ENCODE results near the gene AQP12A.

AQP12A gene

DNA sequence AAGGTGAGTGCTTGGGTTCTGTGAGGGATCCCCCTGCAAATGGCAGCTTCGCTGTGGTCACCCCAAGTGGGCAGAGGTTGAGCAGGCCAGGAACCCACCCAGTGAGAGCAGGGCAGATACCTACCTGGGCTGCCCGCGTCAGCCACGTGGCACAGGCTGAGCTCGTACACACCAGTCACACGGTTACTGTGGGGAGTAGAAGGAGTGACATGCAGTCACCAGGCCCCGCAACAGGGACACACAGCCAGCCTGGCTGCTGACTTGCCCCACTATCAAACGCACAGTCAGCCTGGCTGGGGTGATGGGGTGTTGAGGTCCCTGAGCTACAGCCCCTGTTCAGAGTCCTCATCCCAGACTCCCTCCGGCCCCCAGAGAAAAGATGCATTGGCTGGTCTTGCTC is 32.2 kb downstream of the AQP12A start:
- DNase-seq (ENCODE audit: low spot score), result no peak

DNA sequence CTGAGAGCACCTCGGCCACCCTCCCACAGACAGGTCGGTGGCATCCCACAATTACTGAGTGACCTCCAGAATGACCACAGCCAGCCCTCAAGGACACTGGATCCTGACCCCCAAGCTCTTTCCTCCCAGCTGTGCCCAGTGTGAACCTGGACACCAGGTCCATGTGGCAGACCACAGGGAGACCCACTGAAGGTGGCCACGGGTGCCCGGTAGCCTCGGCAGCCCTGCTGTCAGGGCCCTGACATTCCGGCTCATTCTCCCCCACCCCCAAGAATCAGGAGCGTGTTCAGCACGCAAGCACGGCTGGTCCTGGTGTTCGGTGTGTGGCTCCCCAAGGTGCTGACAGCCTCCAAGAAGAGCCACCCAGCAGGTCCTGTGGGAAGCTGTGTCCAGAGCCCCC is 32.8 kb downstream of the AQP12A start:
- no peak for DNase-seq (ENCODE audit: low spot score)

DNA sequence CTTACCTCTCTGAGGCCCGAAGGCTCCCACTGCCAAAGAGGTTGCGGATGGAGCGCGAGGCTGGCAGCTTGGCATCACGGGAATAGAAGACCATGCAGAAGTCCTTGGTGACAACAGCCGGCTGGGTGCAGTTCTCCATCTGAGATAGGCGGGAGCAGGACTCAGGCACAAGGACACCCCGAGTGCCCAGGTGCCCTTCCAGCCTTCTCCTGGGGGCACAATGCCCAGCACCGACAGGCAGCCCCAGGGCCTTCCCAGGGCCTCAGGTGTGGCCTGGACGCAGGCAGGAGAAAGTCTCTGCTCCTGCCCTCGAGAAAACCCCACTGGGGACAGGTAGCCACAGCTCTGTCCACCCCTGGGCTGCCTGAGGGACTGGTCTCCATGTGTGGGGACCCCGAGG is 33.6 kb downstream of the AQP12A start:
- no peak for DNase-seq (ENCODE audit: low spot score)

DNA sequence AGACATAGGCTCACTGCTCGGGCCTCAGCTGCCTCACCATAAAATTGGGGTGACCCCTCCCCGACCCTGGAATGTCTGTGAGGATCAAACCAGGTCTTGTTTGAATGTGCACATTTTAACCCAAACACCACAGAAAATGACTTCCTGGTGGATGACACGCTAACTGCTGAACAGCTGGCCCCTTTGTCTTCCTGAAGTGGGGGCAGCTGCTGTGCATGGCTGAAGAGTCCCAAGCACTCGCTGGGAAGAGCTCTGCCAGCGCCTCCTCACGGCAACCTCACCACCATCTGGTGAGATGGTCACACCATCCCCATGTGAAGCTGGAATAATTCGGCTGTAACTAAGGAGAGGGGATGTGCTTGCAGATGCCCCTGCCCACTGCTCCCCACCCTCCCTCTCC is 34.0 kb downstream of the AQP12A start:
- no peak for DNase-seq (ENCODE audit: low spot score)

DNA sequence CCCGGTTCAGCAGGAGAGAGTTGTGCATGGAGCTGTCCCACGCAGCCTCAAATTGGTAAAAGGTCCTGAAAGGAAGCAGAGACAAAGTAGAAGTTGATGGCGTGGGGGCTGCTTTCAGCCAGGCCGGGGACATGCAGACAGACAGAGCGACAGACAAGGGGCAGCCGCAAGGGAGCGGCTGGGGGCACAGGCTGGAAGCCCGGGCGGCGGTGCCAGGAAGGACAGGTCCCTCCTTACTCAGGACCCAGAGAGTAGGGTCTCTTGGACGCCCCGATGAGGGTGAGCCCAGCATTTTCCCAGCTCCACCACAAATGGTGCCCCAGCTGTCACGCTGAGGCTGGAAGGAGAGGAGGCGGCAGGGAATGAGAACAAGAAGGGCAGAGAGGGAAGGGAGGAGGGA is 35.2 kb downstream of the AQP12A start:
- DNase-seq (ENCODE audit: low spot score), result no peak

DNA sequence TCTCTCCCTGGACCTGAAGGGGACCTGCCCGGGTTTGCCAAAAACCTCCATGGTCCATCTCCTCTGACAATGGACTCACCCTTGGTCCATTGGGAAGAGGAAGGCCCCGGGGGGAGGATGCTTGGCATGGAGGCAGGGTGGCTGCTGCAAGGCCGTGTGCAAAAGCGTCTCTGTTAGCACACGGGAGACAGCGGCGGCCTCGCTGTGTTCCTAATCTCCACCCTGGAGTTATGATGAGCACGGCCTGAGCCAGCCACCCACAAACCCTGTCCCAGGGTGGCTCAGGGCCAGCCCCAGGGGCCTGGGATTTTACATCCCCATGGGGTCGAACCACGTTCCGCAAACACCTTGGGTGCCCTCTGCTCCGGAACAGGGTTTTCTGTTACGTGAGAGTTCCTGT is 35.8 kb downstream of the AQP12A start:
- DNase-seq (ENCODE audit: low spot score), result no peak

DNA sequence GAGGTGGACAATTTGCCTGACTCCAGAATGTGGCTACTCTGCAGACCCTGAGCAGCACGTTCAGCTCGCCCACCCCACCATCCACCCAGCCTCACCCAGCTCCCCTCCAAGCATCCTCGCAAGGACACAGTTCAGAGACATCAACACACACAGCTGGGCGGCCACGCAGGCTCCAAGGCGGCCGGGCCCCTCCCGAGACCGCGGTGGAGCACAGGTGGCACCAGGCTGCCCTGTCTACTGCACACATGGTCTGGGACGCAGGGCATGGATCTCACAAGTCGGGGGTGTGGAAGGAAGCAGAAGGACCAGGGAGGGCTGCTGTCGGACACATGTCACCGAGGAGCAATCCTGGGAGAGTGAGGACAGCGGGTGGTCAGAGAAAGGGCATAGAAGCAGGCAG is 36.2 kb downstream of the AQP12A start:
- DNase-seq (ENCODE audit: low spot score), result no peak

DNA sequence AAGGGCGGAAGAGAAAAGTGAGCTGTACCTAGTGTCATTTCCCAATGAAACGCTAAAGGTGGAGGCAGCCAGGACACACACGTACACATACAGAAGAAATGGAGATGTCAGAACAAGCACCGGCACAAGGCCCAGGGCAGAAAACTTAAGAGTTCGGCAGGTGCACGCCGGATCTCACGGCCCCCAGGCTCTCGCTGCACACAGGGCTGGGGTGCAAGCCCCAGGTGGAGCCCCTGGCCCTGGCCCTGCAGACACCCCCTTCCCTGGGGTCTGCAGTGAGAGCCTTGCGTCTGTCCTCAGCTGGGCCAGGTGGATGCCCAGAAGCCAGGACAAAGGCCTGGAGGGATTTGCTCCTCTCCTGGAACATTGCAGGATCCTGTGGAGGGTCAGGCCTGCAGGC is 36.7 kb downstream of the AQP12A start:
- DNase-seq (ENCODE audit: low spot score), result no peak

DNA sequence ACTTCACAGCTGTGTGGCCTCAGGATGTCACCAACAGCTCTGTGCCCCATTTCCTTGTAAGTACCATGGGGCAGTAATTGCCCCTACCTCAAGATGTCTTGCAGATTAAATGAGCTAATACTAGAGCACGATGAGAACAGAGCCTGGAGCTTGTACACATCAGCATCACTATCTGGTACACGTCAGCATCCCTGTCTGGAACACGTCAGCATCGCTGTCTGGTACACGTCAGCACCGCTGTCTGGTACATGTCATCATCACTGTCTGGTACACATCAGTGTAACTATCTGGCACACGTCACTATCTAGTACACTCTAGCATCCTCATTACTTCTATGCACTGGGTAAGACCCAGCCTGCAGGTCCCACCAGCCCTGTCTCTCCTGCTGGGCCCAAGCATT is 37.2 kb downstream of the AQP12A start:
- no peak for DNase-seq (ENCODE audit: low spot score)

DNA sequence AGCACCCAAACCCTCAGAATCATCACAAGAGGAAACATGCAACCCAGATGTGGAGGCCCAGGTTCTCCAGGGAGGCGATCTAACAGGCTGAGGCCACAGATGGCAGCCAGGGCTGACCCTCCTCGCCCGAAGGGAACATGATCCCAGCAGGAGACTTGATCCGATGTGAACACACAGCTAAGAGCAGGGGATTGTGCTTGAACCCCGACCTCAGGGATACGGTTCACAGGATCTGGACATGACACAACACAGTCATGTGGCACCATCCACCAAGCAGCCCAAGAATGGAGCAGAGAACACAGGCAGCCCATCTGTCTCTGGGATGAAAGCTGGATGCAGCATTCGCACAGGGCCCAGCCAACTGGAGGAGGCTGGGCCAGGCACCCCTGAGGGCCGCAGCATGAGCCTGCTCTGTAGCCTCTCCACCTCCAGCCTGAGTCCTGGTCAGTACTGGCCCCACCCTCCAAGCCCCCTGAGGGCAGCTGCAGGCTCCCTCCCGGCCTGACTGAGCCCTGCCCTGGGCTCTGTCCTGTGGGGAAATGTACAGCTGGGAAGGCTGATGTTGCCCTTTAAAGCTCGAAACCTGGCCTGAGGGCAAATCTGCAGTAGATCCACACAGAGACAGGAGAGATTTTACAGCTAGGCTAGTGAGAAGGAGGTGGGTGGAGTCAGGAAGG is 39.0 kb downstream of the AQP12A start:
- DNase-seq (ENCODE audit: low spot score), result no peak

DNA sequence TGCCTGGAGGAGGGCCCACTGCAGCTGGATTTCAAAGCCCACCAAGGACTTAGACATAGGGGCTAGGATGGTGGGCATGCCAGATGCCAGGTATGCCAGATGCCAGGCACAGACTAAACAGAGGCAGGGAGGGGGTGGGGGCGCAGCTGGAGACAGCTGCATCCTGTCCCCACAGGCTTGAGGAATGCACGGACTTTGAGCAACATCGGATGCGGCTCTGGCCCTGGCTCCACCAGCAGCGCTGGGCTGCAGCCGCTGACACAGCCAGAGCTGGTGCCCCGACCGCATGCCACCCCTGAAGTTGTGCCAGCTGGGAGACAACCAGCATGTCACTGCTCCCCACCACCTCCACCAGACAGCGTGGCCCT is 39.5 kb downstream of the AQP12A start:
- no peak for DNase-seq (ENCODE audit: low spot score)

DNA sequence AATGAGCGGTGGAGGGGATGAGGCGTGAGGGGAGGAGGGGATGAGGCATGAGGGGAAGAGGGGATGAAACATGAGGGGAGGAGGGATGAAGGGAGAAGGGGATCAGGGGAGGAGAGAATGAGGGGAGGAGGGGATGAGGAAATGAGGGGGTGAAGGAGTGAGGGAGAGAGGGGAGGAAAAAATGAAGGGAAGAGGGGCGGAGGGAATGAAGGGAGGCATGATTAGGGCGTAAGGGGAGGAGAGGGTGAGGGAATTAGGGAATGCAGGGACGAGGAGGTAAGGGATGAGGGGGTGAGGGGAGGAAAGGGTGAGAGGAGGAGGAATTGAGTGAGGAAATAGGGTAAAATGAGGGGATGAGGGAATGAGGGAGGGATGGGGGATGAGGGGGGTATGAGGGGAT is 40.5 kb downstream of the AQP12A start:
- no peak for DNase-seq (ENCODE audit: low spot score)

DNA sequence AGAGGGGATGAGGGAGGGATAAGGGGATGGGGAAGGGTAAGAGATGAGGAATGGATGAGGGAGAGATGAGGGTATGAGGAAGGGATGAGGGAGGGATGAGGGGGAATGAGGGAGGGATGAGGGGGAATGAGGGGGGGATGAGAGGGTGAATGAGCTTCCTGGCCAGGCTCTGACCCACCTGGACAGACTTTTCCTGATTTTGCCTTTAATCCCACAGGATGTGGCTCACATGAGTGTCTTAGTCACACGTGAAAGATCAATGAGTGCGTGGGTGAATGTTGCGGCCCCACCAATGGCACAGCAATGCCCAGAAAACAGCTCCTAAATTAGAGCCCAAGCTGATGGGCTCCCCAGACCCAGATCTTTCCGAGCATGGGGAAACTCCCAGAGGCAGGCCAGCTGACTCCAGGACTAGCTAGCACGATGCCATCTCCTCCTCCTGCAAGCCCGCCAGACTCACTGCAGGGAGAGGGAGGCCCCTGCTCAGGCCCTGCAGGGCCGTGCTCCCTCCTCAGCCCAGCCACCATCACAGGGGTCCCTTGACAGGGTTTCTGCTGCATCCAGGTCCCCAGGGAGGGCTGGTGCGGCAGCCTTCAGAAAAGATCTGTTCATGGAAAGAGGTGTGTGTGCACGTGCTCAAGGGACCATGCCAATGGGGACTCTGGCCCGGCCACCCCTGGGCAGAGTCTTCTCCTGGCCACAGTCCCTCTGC is 41.4 kb downstream of the AQP12A start:
- no peak for DNase-seq (ENCODE audit: low spot score)

DNA sequence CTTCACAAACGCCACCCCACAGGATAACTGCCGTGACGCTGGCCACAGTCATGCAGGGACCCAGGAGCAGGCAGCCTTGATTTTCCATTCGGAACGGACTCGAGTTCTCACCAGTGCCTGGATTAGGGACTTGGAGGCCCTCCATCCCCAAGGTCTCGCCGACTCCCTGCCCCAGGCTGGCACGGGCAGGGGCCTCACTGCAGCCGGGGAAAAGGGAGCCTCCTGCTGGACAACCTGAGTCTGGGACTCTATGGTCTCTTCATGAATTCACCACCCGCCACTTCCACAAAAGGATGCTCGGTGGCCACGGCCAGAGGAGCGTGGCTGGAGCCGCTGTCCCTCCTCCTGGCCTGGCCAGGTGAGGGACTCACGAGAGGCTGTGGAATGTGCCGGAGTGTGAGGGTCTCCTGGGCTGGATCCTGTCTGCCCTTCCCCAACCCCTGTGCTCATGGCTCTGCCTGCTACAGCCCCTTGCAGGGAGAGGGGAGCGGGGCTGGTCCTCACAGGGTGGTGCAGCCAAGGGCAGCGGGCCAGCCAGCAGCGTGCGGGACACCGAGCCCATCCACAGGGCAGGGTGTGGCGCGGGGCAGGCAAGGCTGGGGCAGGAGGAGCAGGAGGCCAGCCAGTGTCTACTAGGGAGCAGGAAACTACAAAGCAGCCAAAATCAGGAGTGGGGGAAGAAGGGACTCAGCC is 42.3 kb downstream of the AQP12A start:
- DNase-seq (ENCODE audit: low spot score), result peak; percentile 8

DNA sequence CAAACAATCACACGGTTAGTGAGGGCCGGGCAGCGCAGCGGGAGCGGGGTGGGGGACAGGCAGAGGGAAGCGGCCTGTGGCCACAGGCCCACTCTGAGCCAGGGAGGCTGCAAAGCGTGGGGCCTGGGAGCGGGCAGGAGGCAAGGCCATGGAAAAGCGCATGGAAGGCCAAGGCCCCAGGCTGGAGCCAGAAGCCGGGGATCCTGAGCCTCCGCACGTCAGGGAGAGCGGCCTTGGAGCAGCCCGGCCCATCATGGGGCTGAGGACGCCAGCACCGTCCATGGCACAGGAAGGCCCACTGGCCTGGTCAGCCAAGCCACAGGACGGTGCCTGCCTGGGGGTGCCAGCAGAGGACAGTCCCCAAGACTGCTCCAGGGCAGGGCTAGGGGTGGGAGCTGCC is 43.1 kb downstream of the AQP12A start:
- no peak for DNase-seq (ENCODE audit: low spot score)

DNA sequence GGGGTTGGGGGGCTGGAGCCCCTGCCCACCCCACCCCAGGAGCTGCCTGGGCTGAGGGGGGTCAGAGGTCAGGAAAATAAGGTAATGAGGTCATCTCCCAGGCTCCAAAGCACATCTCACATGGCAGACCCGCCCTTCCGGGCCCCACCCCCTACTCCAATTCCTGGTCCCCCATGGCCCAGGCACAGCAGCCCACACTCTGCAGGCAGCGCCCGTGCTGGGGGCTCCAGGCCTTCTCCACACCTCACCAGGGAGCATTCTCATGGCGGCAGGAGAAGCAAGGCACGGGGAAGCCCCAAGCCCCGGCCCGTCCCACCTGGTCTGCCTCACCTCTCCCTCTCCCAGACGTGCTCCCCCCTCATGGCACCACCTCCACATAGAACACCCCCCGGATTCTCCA is 43.8 kb downstream of the AQP12A start:
- DNase-seq (ENCODE audit: low spot score), result no peak

DNA sequence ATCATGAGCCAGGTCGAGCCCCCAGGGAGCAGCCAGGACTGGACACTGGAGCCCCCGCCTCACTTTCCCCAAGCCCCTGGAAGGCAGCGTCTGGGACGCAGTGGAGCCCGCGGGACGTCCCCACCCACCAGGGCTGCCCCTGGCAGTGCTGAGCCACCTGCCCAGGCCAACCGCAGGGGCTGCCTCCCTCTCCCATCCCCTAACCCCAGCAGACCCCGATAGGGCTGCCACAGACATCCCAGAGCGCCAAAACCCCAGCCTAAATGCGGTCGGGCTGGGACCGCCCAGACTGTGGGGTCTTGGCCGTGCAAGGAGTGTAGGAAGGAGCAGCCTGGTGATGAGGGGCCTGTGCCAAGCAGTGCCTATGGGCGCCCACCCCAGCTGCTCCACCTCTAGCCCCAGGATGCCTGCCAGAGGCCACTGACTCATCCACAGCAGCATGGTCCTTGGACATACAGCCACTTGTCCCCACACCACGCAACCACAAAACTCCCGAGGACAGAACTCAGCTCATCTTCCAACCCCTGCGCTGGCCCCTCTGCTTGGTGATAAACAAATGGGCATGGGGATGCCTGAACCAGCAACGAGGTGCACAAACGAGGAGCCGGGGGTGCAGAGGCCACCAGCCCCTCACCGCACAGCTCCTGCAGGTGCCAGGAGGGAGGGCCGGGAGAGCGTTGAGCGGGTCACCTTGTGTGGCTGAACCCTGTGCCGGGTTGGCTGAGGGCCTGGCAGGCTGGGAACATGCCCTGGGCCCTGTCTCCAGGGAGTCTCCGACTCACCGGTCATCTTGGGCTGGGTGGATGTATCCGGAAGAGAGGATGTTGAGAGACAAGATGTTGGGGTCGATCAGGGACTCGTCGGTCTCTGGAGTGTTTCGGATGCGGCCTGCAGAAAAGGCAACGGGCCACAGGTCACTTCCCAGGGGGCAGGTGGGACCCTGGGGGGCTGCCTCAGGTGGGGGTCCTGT is 44.9 kb downstream of the AQP12A start:
- no peak for DNase-seq (ENCODE audit: low spot score)

DNA sequence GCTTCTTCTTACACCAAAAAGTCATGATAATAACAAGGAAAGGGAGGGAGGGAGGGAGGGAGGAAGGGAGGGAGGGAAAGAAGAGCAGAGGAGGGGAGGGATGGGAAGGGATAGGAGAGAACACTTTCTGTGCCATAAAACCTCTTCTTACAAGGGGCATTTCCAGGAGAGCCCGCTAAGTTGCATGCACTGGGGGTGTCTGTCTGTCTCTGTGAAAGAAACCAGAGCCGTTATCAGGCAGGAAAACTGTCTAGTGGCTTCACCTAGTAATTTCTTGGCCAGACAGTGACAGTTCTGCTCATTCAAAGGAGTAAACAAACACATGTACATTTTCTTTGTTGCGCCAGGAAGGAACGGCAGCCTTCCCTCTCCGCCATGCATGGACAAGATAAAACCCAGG is 45.8 kb downstream of the AQP12A start:
- no peak for DNase-seq (ENCODE audit: low spot score)

DNA sequence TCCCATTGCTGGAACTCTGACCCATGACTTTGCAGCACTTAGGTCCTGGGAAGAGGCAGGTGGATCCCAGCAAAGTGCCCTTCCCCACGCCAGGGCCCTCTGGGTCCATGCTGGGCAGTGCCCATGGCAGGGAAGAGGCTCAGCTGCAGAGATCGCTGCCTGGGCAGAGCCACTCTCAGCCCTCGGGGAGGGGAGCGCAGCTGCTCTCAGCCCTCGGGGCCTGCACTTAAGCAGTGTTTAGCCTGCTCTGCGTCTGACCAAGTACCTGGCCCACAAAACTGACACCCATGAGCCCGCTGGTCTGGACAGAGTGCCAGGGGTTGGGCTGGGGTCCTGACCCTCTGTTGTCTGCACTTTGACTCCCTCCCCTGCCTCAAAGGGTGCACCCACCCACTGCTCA is 46.3 kb downstream of the AQP12A start:
- DNase-seq (ENCODE audit: low spot score), result no peak

DNA sequence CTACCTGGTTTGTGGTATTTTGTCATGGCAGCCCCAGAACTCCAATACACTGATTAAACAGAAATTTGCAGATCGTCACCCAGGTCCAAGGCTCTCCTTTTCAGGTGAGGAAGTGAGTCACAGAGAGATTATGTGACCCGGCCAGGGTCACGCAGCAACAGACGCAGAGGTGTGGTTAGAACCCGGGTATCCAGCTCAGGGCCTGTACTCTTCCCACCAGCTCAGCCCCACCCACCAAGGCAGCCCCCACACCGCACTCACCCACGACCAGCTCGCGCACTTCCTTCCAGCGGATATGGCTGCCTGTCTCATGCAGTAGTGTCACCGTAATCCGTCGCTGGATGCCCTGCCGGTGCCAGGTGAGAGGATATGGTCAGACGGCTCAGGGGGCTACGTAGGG is 48.1 kb downstream of the AQP12A start:
- peak; percentile 15 for DNase-seq (ENCODE audit: low spot score)

DNA sequence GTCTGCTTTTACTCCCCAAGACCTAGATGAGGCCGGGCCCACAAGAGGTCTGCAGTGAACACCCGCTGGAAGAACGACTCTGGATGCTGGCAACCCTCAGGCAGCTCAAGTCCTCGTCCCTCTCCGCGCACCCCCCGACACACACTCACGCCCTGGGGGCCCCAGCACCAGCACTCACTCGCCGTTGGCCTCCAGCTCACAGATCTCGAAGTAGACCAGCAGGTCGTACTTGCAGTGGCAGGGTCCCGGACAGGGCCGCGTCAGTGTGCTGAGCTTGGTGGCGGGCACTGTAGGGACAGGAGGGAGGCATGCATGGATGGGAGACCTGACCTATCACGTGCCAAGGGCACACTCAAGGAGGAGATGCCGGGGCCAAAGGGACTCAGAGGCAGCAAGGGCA is 49.4 kb downstream of the AQP12A start:
- DNase-seq (ENCODE audit: low spot score), result no peak

DNA sequence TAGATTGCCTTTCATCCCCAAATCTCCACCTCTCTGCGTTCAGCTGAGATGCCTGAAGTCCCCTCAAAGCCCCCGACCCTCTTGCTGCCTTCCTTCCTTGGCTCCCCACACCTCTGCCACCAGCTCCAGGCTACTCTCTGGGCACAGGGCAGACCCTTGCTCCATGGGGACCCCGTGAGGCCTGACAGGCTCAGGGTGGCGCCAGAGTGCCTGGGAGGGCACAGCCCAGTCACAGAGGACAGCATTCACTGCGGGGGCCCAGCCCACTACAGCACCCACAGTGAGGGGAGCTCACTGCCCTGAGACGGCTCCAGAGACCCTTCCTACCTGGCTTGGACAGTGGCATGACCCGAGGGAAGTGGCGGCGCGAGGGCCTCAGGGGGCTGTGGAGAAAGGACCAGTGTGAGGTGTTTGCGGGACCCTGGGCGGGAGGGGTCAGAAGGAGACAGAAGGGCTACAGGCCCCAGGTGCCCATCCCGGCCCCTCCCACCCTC is 51.0 kb downstream of the AQP12A start:
- DNase-seq (ENCODE audit: low spot score), result no peak
